Stimulated activated CD8-positive, alpha-beta memory T cell treated with anti-CD3 and anti-CD28 coated beads, Interleukin-15, amount 100 ng/mL, for 48 hours (primary cell): ENCODE data around the gene HSPA1B.
"Not testable (repeated sequence)": the region's sequence is repeated elsewhere in the genome, so short reads cannot be mapped to it uniquely, and the experiment has no call there.

Experiments
- DNase-seq, 2 donors: peaks; one replicate each; pipeline ENCODE4 v3.0.0-alpha.2; 2020; ENCODE audit warnings: low read depth in 2 of 2

The HSPA1B gene

DNA sequence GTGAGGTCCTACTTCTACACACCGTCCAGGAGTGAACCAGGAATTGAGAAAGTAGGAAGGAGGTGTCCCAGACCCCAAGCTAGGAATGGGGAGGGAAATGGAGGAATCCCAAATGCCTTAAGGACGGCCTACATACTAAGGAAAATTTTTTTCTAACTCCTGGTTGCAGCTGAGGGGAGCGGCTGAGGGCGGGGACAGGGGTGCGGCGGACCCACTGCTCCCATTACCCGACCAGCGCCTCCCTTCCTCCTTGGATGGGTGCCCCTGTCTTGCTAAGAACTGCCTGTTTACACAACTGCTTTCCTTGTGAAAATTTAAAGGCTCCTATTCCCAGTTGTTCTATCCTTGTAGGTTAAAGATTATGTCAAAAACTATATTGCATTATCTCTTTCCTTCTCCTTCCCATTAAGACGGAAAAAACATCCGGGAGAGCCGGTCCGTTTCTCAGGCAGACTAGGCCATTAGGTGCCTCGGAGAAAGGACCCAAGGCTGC is 699 bp upstream of the HSPA1B start:
- no peak for DNase-seq

DNA sequence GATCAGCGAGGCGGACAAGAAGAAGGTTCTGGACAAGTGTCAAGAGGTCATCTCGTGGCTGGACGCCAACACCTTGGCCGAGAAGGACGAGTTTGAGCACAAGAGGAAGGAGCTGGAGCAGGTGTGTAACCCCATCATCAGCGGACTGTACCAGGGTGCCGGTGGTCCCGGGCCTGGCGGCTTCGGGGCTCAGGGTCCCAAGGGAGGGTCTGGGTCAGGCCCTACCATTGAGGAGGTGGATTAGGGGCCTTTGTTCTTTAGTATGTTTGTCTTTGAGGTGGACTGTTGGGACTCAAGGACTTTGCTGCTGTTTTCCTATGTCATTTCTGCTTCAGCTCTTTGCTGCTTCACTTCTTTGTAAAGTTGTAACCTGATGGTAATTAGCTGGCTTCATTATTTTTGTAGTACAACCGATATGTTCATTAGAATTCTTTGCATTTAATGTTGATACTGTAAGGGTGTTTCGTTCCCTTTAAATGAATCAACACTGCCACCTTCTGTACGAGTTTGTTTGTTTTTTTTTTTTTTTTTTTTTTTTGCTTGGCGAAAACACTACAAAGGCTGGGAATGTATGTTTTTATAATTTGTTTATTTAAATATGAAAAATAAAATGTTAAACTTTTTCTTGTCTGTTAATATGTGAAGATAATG is 2.2 kb downstream of the HSPA1B start:
- no peak for DNase-seq

DNA sequence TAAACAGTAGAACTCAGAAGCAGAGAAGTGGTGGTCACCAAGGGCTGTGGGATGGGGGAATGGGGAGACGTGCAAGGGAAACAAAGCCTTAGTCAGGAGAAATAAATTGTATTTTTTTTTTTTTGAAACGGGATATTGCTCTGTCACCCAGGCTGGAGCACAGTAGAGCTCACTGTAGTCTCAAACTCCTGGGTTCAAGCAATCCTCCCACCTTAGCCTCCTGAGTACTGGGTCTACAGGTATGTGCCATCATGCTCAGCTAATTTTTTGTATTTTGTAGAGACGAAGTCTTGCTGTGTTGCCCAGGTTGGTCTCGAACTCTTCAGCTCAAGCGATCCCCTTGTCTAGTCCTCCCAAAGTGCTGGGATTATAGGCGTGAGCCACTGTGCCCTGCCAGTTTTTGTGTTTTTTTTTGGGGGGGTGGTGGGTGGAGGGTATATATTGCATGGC is 3.4 kb downstream of the HSPA1B start:
- DNase-seq: no peak

DNA sequence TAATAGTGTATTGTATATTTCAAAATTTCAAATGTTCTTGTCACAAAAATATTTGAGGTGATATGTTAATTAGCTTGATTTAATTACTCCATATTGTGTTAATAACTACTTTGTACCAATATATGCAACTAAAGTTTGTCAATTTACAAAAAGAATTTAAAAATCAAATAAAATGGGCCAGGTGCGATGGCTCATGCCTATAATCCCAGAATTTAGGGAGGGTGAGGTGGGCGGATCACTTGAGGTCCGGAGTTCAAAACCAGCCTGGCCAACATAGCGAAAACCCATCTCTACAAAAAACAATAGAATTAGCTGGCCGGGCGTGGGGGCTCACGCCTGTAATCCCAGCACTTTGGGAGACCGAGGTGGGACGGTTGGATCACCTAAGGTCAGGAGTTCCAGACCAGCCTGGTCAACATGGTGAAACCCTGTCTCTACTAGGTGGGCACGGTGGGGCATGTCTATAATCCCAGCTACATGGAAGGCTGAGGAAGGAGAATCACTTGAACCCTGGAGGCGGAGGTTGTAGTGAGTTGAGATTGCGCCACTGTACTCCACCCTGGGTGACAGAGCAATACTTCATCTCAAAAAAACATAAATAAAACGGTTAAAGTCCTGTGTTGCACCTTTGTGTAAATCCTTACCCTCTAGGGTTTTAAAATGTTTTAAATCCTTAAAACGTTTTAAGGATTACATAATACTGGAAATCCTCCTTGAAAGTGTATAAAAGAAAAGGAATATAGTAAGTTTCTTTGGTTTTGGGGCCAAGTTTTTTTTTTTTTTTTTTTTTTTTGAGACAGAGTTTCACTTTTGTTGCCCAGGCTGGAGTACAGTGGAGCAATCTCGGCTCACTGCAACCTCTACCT is 4.0 kb downstream of the HSPA1B start:
- DNase-seq: no peak

DNA sequence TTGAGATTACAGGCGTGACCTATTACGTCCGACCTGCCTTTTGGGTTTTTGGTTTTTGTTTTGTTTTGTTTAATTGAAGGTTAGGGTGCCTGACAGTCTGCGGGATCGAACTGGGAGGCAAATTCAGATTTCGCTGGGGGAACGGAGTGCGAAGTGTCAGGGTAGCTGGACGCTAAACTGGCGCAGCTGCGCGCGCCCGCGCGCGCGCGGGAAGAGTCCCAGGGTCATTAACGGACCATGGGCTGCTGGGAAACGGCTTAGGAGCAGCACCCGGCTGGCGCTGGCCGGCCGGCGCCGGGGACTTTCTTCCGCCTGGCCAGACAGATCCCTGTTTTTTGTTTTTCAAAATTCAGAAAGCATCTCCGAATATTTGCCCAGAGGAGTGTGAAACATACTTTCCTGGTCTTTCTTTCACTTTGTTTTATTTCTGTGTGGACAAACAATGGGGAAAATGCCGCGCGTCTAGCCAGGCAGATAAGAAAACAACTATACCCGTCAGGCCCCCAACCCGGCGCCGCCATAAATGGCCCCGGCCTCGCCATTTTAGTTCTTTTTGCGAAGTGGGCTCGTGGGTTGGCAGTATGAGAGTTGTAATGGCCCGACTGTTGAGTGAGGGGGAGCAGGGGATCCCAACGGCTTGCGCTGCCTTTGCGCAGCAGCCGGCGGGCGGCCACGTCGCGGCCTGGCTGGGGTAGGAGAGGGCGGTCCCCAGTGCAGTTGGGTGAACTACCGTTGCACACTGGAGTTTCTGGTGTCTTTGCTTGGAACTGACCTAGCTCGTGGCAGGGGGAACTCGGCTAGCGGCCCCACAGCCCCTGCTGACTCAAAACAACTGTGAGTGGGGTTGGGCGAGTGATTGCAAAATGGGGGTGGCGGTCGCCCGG is 7.1 kb downstream of the HSPA1B start:
- peak; percentile 69 to 71 for DNase-seq

DNA sequence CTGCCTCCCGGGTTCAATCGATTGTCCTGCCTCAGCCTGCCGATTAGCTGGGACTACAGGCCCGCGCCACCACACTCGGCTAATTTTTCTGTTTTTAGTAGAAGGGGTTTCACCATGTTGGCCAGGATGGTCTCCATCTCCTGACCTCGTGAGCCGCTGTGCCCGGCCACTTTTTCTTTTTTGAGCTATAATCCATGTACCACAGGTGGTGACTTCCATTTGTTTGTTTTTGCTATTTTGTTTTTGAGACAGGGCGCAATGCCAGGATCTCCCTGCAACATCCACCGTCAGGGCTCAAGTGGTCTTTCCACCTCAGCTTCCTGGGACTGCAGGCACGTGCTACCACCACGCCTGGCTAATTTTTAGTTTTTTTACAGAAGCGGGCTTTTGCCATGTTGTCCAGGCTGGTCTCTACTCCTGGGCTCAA is 8.5 kb downstream of the HSPA1B start:
- no peak for DNase-seq

DNA sequence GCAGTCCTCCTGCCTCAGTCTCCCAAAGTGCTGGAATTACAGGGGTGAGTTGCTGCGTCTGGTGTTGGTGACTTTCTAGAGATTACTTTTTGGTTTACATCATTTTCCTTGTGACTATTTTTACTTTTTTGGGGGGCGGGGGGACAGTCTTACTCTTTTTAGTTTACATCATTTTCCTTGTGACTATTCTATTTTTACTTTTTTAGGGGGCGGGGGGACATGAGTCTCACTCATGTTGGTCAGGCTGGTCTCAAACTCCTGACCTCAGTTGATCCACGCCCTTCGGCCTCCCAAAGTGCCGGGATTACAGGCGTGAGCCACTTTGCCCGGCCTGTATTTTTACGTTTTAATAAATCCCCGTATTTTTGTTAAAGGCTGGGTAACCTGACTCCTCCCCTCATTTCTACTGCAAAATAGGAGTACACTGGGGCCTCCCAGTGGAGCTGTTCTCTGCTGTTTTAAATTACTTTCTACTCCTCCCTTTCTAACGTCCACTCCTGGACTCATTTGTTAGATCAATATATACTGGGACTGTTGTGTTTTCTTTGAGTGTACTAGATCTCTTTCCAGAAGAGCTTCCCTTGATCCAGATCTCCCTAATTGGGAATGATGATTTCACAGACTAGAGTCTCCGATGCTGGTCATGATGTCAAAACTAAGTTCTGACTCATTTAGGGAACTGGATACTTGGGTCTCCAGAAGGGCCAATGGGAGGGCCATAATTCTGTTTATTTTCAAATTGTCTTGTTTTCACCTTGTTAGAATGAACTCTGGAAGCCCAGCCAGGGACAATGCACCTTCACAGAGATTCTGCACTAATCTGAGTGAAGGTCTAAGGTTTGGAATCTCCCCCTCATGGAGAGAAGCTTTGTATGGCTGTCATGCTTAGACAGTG is 9.2 kb downstream of the HSPA1B start:
- no peak for DNase-seq

DNA sequence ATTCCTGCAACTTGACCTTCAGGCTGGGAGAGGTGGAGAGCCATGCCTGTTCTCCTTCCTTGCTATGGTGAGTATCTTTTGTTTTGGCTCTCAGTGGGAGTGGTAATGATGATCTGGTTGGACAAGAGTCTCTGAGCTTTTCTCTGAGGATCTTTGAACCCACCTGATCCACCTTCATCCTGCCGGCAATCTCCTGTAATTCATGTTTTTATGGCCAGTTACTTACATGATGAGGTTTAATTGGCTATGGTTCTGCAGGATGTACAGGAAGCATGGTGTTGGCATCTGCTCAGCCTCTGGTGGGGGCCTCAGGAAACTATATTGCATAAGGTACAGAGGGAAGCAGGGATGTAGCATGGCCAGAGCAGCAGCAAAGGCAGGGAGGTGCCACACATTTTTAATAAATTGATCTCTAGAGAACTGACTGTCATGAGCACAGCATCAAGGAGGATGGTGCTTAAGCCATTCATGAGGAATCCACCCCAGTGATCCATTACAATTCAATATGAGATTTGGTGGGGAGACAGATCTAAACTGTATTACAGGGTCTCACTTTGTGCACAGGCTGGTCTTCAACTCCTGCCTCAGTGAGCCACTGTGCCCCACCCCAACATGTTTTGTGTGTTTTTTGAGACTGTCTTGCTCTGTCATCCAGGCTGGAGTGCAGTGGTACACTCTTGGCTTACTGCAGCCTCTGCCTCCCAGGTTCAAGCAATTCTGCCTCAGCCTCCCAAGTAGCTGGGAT is 10.0 kb downstream of the HSPA1B start:
- DNase-seq: no peak

DNA sequence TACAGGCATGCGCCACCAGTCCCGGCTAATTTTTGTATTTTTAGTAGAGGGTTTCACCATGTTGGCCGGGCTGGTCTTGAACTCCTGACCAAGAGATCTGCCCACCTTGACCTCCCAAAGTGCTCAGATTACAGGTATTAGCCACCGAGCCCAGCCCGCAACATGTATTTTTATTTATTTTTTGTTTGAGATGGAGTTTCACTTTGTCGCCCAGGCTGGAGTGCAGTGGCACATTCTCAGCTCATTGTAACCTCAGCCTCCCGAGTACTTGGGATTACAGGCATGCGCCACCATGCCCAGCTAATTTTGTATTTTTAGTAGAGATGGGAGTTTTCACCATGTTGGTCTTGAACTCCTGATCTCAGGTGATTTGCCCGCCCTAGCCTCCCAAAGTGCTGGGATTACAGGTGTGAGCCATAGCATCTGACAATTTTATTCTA is 10.6 kb downstream of the HSPA1B start:
- DNase-seq: not testable (repeated sequence)

DNA sequence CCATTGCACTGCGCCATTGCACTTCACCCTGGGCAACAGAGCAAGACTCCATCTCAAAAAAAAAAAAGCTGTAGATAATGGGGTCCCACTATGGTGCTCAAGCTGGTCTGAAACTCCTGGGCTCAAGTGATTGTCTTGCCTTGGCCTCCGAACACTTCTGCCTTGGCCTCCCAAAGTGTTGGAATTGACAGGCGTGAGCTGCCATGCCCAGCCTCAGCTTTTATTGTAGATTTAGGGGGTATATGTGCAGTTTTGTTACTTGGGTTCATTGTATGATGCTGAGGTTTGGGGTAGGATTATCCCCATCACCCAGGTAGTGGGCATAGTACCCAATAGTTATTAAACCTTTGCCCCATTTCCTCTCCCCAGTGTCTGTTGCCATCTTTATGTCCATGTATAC is 11.4 kb downstream of the HSPA1B start:
- no peak for DNase-seq

DNA sequence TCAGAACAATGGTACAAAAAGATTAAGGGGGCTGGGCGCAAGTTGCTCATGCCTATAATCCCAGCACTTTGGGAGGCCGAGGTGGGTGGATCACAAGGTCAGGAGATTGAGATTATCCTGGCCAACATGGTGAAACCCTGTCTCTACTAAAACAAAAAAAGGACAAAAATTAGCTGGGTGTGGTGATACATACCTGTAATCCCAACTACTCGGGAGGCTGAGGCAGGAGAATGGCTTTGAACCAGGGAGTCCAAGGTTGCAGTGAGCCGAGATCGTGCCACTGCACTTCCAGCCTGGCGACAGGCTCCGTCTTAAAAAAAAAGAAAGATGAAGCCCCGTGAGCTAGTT is 12.2 kb downstream of the HSPA1B start:
- DNase-seq: not testable (repeated sequence)

DNA sequence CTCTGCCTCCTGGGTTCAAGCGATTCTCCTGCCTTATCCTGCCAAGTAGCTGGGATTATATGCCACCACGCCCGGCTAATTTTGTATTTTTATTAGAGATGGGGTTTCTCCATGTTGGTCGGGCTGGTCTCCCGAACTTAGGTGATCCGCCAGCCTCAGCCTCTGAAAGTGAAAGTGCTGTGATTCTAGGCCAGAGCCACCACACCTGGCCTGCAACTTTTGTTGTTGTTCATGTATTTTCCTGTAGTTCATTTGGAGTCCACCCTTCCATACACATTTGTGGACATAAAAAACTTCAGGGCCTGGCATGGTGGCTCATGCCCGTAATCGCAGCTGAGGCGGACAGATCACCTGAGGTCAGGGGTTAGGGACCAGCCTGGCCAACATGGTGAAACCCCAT is 14.5 kb downstream of the HSPA1B start:
- DNase-seq: no peak

DNA sequence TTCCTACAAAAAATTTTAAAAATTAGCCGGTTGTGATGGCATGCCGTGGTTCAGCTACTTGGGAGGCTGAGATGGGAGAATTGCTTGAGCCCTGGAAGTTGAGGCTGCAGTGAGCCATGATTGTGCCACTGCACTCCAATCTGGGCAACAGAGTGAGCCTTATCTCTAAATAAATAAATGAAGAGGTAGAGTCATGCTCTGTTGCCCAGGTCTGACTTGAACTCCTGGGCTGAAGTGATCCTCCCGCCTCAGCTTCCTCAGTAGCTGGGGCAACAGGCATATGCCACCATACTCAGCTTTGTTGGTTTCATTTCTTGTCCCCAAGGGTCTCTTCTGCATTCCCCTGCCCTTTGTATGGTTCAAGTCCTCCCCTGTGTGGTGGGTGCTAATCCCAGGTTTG is 17.0 kb downstream of the HSPA1B start:
- no peak for DNase-seq

DNA sequence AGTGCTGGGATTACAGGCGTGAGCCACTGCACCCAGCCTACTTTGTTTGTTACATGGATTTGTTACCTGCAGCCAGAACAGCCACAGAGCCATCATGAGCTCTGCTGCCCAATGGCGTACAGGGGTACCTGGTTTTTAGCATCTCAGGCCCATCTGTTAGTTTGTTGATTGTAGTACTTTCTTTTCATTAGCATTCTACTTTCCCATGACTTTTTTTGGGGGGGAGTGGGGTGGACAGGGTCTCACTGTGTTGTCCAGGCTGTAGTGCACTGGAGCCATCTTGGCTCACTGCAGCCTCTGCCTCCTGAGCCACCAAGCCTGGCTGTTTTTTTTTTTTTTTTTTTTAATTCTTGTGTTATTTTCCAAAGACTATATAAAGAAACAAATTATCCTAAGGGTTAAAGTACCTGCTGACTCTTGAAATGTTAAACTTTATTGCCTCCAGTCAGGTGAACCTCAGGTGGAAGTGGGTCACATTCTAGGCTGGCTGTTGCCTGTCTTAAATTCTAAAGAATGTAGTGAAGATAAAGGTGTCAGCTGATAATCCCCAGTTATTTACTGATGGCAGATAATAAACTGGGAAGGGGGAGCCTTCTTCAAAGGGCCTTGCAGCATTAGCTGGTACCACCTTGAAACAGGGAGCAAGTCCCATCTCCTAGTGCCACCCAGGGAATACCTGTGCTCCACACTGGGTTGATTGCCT is 19.9 kb downstream of the HSPA1B start:
- no peak for DNase-seq

DNA sequence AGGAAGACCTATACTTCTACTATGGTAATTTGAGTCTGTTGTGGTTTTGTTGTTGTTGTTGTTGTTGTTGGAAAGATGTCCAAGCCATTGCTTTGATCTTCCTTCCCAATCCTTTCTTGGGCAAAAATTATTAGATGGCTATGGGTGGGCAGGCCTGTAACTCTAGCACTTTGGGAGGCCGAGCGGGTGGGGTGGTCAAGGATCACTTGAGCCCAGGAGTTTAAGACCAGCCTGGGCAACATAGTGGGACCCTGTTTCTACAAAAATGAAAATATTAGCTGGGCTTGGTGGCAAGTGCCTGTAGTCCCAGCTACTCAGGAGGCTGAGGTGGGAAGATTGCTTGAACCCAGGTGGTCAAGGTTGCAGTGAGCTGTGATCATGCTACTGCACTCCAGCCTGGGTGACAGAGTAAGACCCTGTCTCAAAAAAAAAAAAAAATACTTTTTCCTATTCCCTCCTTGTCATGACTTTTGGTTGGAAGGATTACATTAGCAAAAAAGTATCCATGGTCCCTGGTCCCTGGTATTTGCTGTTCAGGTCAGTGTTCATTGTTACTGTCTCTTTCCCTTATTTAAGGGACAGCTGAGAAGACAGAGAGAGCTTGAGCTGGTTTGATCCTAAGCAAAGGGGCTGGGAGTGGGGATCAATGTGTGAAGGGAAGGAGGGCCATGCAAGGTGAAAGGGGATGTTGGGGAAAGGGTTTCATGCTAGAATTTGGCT is 23.4 kb downstream of the HSPA1B start:
- no peak for DNase-seq

DNA sequence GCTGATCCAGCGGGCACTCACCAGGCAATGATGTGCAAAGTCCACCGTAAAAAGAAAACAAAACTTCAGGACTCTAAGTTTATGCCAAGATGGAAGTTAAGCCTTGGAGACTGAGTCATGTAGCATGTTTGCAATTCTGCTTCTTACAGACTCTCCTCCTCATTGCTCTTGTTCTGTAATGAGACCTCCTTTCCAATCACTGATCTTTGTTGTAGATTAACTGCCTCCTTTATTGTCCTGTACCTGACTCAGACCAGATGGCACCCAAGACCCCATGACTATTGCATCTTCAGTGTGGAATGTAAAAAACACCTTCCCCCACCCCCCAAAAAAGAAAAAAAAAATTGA is 23.9 kb downstream of the HSPA1B start:
- no peak for DNase-seq

DNA sequence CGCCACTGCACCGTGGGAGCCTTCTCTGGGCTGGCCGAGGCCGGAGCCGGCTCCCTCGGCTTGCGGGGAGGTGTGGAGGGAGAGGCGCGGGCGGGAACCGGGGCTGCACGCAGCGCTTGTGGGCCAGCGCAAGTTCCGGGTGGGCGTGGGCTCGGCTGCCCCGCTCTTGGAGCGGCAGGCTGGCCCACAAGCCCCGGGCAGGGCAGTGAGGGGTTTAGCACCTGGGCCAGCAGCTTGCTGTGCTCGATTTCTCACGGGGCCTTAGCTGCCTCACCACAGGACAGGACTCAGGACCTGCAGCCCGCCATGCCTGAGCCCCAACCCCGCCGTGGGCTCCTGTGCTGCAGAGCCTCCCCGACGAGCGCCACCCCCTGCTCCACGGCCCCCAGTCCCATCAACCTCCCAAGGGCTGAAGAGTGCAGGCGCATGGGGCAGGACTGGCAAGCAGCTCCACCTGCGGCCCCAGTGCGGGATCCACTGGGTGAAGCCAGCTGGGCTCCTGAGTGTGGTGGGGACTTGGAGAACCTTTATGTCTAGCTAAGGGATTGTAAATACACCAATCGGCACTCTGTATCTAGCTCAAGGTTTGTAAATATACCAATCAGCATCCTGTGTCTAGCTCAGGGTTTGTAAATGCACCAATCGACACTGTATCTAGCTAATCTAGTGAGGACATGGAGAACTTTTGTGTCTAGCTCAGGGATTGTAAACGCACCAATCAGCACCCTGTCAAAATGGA is 24.6 kb downstream of the HSPA1B start:
- DNase-seq: not testable (repeated sequence)

DNA sequence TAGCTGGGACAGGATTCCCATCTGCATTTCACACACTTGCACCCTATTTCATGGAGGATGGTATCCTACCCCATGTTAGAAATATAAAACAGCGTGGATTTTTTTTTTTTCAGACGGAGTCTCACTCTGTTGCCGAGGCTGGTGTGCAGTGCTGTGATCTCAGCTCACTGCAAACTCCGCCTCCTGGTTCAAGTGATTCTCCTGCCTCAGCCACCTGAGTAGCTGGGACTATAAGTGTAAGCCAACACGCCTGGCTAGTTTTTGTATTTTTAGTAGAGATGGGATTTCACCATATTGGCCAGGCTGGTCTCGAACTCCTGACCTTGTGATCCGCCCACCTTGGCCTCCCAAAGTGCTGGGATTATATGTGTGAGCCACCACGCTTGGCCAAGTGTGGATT is 30.2 kb downstream of the HSPA1B start:
- not testable (repeated sequence) for DNase-seq
